ENCODE results near the gene MRPS5. TPM values are rescaled to one million over a fixed set of nuclear protein-coding genes. Genes with fewer than 3 reads are reported as not detected.

Gene MRPS5
- total RNA-seq, 1 experiment from 2014 or later = 59.5 TPM

GRCh38 chr2:95043300-95044093, 78.1 kb downstream of the MRPS5 start:
- DNase-seq = no peak
- no peak overlapping the region for H3K4me3 ChIP-seq (ENCODE audit: low read length)
- H2AFZ ChIP-seq (ENCODE audit: low read length) = no peak overlapping the region
- H3K4me2 ChIP-seq (ENCODE audit: low read depth, low read length, poor library complexity, severe bottlenecking) = no peak overlapping the region
- no peaks in the 10 kb centered on the region for H3K4me1 ChIP-seq (ENCODE audit: low read length)
- no peaks in the 10 kb centered on the region for H3K9me2 ChIP-seq (replicated peaks; ENCODE audit: insufficient read depth, low read length)
- H3K36me3 ChIP-seq (ENCODE audit: insufficient read depth, low read length) = no peaks in the 10 kb centered on the region
- H3K79me2 ChIP-seq (ENCODE audit: low read length) = no peaks in the 10 kb centered on the region
- H3K27ac ChIP-seq (ENCODE audit: low read length) = no peak overlapping the region
- H3K27me3 ChIP-seq (ENCODE audit: low read length) = no peaks in the 10 kb centered on the region
- no peak overlapping the region for H3K9ac ChIP-seq (ENCODE audit: low read length)
- H4K20me1 ChIP-seq (ENCODE audit: insufficient read depth, low read depth, low read length) = no peaks in the 10 kb centered on the region
- no peaks in the 10 kb centered on the region for H3K9me3 ChIP-seq (ENCODE audit: low read length)

DNA sequence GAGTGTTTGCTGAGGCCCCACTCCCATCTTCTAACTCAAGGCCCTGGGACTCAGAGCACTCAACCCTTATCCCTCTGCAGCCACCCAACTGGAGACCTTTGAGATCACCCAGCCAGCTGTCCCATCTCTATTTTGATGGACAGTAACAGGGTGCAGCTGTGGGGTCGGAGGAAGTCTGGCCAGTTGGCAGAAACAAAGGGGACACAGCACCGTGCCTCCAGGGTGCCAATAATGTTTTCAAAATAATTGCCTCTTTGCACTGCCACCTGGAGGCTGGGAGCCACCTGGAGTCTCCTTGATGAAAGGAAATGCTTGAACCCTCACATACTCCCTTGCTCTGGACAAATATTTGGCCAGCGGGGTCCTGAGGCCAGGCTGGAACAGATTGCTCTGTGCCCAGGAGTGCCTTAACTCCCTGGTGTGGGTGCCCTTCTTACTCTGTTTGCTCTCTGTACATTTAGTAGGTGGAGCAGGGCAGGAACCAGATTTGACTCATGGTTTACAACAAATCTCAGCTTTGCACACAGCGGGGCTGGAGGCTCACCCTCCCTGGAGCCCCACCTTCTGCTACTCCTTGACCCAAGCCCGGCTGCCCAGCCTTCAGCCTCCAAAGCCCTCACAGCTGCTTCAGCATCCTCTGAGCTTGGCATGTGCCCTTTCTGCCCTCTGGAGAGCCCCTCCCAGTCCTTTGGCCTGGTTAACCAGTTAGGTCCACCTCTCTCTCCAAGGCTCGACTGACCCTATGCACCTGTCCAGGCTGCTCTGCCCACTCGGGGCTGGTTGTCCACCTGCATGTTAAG, 78.9 kb downstream of the MRPS5 start:
- no peak overlapping the region for H2AFZ ChIP-seq (ENCODE audit: low read length)
- no peaks in the 10 kb centered on the region for H3K27me3 ChIP-seq (ENCODE audit: low read length)
- no peaks in the 10 kb centered on the region for H3K79me2 ChIP-seq (ENCODE audit: low read length)
- no peak overlapping the region for H3K4me2 ChIP-seq (ENCODE audit: low read depth, low read length, poor library complexity, severe bottlenecking)
- H3K36me3 ChIP-seq (ENCODE audit: insufficient read depth, low read length) = no peaks in the 10 kb centered on the region
- H3K4me1 ChIP-seq (ENCODE audit: low read length) = no peaks in the 10 kb centered on the region
- no peak for DNase-seq
- H3K27ac ChIP-seq (ENCODE audit: low read length) = no peak overlapping the region
- no peaks in the 10 kb centered on the region for H3K9me2 ChIP-seq (replicated peaks; ENCODE audit: insufficient read depth, low read length)
- no peak overlapping the region for H3K4me3 ChIP-seq (ENCODE audit: low read length)
- no peak overlapping the region for H3K9ac ChIP-seq (ENCODE audit: low read length)
- H4K20me1 ChIP-seq (ENCODE audit: insufficient read depth, low read depth, low read length) = no peaks in the 10 kb centered on the region
- H3K9me3 ChIP-seq (ENCODE audit: low read length) = no peaks in the 10 kb centered on the region

GRCh38 chr2:95041824-95042442, 79.7 kb downstream of the MRPS5 start:
- no peaks in the 10 kb centered on the region for H4K20me1 ChIP-seq (ENCODE audit: insufficient read depth, low read depth, low read length)
- no peak overlapping the region for H3K9ac ChIP-seq (ENCODE audit: low read length)
- H3K27me3 ChIP-seq (ENCODE audit: low read length) = no peaks in the 10 kb centered on the region
- DNase-seq = no peak
- H3K27ac ChIP-seq (ENCODE audit: low read length) = no peak overlapping the region
- no peaks in the 10 kb centered on the region for H3K9me2 ChIP-seq (replicated peaks; ENCODE audit: insufficient read depth, low read length)
- no peak overlapping the region for H3K4me2 ChIP-seq (ENCODE audit: low read depth, low read length, poor library complexity, severe bottlenecking)
- H2AFZ ChIP-seq (ENCODE audit: low read length) = no peak overlapping the region
- H3K4me1 ChIP-seq (ENCODE audit: low read length) = no peaks in the 10 kb centered on the region
- no peak overlapping the region for H3K4me3 ChIP-seq (ENCODE audit: low read length)
- H3K36me3 ChIP-seq (ENCODE audit: insufficient read depth, low read length) = no peaks in the 10 kb centered on the region
- H3K79me2 ChIP-seq (ENCODE audit: low read length) = no peaks in the 10 kb centered on the region
- no peaks in the 10 kb centered on the region for H3K9me3 ChIP-seq (ENCODE audit: low read length)

- no peaks in the 10 kb centered on the region for H3K36me3 ChIP-seq (ENCODE audit: insufficient read depth, low read length)
- H3K4me1 ChIP-seq (ENCODE audit: low read length) = no peaks in the 10 kb centered on the region
- H3K27ac ChIP-seq (ENCODE audit: low read length) = no peak overlapping the region
- H3K27me3 ChIP-seq (ENCODE audit: low read length) = no peaks in the 10 kb centered on the region
- no peak for DNase-seq
- H4K20me1 ChIP-seq (ENCODE audit: insufficient read depth, low read depth, low read length) = no peaks in the 10 kb centered on the region
- H3K79me2 ChIP-seq (ENCODE audit: low read length) = no peaks in the 10 kb centered on the region
- H2AFZ ChIP-seq (ENCODE audit: low read length) = no peak overlapping the region
- 0 out of 2 replicates have a peak, but pooled peaks cover 4% of the 10 kb centered on the region for H3K9me3 ChIP-seq (ENCODE audit: low read length)
- no peak overlapping the region for H3K4me2 ChIP-seq (ENCODE audit: low read depth, low read length, poor library complexity, severe bottlenecking)
- H3K9ac ChIP-seq (ENCODE audit: low read length) = no peak overlapping the region
- no peaks in the 10 kb centered on the region for H3K9me2 ChIP-seq (replicated peaks; ENCODE audit: insufficient read depth, low read length)
- no peak overlapping the region for H3K4me3 ChIP-seq (ENCODE audit: low read length)
These were observed 80.4 kb downstream of the MRPS5 start for GRCh38 chr2:95041060-95041823.

GRCh38 chr2:95040426-95040825, 81.2 kb downstream of the MRPS5 start:
- H3K36me3 ChIP-seq (ENCODE audit: insufficient read depth, low read length) = no peaks in the 10 kb centered on the region
- H4K20me1 ChIP-seq (ENCODE audit: insufficient read depth, low read depth, low read length) = no peaks in the 10 kb centered on the region
- H3K4me3 ChIP-seq (ENCODE audit: low read length) = no peak overlapping the region
- H3K9me2 ChIP-seq (replicated peaks; ENCODE audit: insufficient read depth, low read length) = no peaks in the 10 kb centered on the region
- no peak overlapping the region for H3K4me2 ChIP-seq (ENCODE audit: low read depth, low read length, poor library complexity, severe bottlenecking)
- H3K27me3 ChIP-seq (ENCODE audit: low read length) = no peaks in the 10 kb centered on the region
- DNase-seq = no peak
- no peak overlapping the region for H3K9ac ChIP-seq (ENCODE audit: low read length)
- H3K4me1 ChIP-seq (ENCODE audit: low read length) = no peaks in the 10 kb centered on the region
- no peak overlapping the region for H3K27ac ChIP-seq (ENCODE audit: low read length)
- 0 out of 2 replicates have a peak, but pooled peaks cover 4% of the 10 kb centered on the region for H3K9me3 ChIP-seq (ENCODE audit: low read length)
- no peaks in the 10 kb centered on the region for H3K79me2 ChIP-seq (ENCODE audit: low read length)
- no peak overlapping the region for H2AFZ ChIP-seq (ENCODE audit: low read length)

DNA sequence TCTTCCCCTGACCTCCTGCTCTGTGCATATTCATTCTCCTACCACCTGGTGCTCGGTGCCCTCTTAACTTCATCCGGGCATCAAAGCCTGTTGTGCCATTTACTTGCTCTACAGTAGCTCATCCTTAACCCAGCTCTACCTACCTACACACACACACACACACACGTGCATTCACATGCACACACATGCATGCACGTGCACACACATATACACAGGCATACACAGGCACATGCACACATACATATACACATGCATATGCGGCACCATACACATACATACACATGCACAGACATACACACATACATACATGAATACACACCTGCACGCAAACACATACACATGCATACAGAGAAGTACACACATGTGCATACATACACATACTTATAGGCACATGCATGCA, 81.6 kb downstream of the MRPS5 start:
- H3K27ac ChIP-seq (ENCODE audit: low read length) = no peak overlapping the region
- H3K79me2 ChIP-seq (ENCODE audit: low read length) = no peaks in the 10 kb centered on the region
- DNase-seq = no peak
- no peak overlapping the region for H3K4me3 ChIP-seq (ENCODE audit: low read length)
- H2AFZ ChIP-seq (ENCODE audit: low read length) = no peak overlapping the region
- no peaks in the 10 kb centered on the region for H3K9me2 ChIP-seq (replicated peaks; ENCODE audit: insufficient read depth, low read length)
- H4K20me1 ChIP-seq (ENCODE audit: insufficient read depth, low read depth, low read length) = no peaks in the 10 kb centered on the region
- no peak overlapping the region for H3K9ac ChIP-seq (ENCODE audit: low read length)
- H3K4me1 ChIP-seq (ENCODE audit: low read length) = no peaks in the 10 kb centered on the region
- 0 out of 2 replicates have a peak, but pooled peaks cover 4% of the 10 kb centered on the region for H3K9me3 ChIP-seq (ENCODE audit: low read length)
- H3K36me3 ChIP-seq (ENCODE audit: insufficient read depth, low read length) = no peaks in the 10 kb centered on the region
- H3K4me2 ChIP-seq (ENCODE audit: low read depth, low read length, poor library complexity, severe bottlenecking) = no peak overlapping the region
- no peaks in the 10 kb centered on the region for H3K27me3 ChIP-seq (ENCODE audit: low read length)

GRCh38 chr2:95039363-95039762, 82.2 kb downstream of the MRPS5 start:
- Histone ChIP-seq H3K9me3 (ENCODE audit: low read length) (0 out of 2 replicates have a peak, but pooled peaks cover 4% of the 10 kb centered on the region), H4K20me1 (ENCODE audit: insufficient read depth, low read depth, low read length) (no peaks in the 10 kb centered on the region)
- no peak for DNase-seq

More at GRCh38 chr2:95039363-95039762, 82.2 kb downstream of the MRPS5 start:
- Histone ChIP-seq H3K27me3 (ENCODE audit: low read length) (no peaks in the 10 kb centered on the region), H3K27ac (ENCODE audit: low read length) (no peak overlapping the region), H3K4me3 (ENCODE audit: low read length) (no peak overlapping the region), H3K9ac (ENCODE audit: low read length) (no peak overlapping the region), H3K36me3 (ENCODE audit: insufficient read depth, low read length) (no peaks in the 10 kb centered on the region), H3K9me2 (replicated peaks; ENCODE audit: insufficient read depth, low read length) (no peaks in the 10 kb centered on the region), H3K4me2 (ENCODE audit: low read depth, low read length, poor library complexity, severe bottlenecking) (no peak overlapping the region), H2AFZ (ENCODE audit: low read length) (no peak overlapping the region), H3K79me2 (ENCODE audit: low read length) (no peaks in the 10 kb centered on the region), H3K4me1 (ENCODE audit: low read length) (no peaks in the 10 kb centered on the region)

Data from Karpas-422 (cell line).